GM21619 (cell line): ENCODE data around the gene GNAS.

Experiments
- ATAC-seq: cut with Tn5 transposase; IDR thresholded peaks from one replicate; pipeline ENCODE4 v1.9.1; 2021; ENCODE audit not compliant: unreplicated experiment

GNAS gene

DNA sequence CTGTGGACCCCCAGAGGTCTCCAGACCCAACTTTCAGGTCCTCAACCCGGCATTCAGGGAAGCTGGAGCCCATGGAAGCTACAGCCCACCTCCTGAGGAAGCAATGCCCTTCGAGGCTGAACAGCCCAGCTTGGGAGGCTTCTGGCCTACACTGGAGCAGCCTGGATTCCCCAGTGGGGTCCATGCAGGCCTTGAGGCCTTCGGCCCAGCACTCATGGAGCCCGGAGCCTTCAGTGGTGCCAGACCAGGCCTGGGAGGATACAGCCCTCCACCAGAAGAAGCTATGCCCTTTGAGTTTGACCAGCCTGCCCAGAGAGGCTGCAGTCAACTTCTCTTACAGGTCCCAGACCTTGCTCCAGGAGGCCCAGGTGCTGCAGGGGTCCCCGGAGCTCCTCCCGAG, 950 bp downstream of the GNAS start:
- no peak for ATAC-seq

- no peak for ATAC-seq
These were observed 1.6 kb downstream of the GNAS start for GRCh38 chr20:58853976-58854637.

GRCh38 chr20:58854638-58855471, 2.3 kb downstream of the GNAS start:
- ATAC-seq: no peak

DNA sequence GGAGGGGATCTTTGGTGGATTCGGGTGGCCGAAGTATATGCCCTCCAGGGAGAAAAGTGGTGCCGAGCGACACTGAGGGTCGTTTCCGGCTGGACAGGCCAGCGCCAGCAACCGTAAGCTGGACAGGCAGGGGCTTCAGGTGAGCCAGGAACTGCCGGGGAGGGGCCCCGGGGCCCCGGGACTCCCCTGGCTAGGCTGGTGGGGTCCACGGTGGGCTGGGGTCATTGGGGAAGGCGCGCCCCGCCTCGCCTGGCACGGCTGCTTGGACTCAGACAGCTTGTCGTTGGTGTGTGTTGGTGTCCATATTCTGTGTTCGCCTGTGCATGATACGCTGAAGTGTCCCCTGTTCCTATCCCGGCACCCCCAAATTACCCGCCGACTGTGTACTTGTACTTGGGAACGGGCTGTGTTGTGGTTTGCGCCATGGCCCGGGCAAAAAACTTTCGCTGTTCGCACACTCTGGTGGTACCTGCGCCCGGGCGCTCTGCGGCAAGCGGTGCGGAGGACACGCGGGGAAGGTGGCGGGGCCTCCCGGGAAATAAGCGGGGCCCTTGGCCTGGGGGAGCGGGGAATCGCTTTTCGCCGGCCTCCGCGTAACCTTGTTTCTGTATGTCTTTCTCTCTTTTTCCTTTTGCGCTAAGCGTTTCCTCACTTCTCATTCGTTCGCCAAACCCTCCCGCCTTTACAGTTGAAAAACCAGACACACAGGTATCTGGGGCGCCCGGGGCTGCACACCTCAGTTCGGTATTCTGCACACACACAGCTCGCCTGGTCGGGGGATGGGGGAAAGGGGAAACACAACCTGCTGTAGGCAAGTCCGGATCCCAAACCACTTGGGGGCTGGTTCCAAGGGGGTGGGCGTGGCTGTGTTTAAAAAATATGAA, 3.2 kb downstream of the GNAS start:
- no peak for ATAC-seq

GRCh38 chr20:58863044-58863790, 10.7 kb downstream of the GNAS start:
- no peak for ATAC-seq

GRCh38 chr20:58864346-58864745, 11.8 kb downstream of the GNAS start:
- ATAC-seq: no peak

GRCh38 chr20:58865843-58866242, 13.3 kb downstream of the GNAS start:
- ATAC-seq: no peak

DNA sequence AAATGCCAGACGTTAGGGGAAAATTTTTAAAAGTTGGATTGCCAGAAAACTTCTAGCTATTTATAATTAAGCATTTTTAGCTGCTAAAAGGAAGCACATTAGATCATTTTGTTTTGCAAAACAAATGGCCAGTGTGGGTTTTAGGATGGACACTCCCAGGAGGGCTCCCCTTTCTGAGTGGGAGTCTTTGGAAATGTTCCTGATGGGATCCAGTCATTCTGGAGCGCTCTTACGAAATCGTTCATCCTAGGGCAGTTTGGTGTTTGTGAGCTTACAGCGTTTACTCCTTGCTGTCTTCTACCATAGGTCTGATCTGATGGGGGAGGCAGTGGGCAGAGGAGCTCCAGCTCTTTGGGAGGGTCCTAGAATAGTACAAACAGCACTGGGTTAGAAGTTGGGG, 14.7 kb downstream of the GNAS start:
- ATAC-seq: no peak

DNA sequence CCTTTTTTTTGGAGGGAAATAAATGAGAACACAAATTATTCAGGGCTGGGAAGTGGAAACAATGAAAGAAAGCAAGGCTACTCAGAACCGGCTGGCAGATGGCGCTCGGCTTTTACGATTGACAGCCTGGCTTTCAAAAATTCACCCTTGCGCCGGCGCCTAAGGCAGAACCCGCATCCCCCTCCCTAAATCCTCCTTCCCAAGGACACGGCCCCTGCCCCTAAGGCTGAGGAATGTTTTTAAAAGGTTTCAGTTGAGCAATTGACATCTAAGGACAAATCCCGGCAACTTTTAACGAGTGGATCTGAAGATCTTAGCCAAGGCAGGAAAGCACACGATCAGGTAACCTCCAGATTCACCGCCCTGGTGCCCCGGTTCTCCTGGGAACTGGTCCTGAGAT, 16.3 kb downstream of the GNAS start:
- no peak for ATAC-seq

GRCh38 chr20:58869662-58870227, 17.2 kb downstream of the GNAS start:
- ATAC-seq: no peak

DNA sequence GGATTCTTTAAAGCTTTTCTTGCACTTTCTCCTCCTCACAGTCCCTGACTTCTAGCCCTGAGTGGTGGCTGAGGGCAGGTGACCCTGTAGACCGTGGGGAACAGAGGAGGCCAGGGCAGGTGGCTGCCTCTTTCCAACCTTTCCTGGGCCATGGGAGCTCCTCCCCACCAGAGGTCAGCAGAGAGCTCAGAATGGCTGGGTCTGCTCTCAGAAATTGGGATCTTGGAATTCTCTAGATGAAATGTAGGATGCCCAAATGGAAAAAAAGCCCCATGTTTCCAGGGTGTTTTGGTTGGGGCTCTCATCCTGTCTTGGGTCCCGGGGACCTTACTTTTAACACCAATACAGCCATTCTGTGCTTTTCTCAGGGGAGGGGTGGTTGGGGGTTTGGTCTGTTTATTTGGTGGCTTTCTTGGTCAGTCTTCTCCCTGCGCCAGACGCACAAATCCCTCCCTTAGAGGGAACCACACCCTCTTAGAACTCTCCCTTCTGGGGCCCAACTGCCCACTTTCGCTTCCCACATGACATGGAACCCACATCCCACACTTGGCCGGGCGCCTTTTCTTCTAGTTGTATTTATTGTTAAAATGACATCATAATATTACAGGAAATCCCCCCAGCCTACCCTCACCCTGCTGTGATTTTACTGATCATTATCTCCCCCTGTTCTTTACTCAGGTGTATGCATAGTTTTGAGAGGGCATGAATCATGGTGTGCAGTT, 17.9 kb downstream of the GNAS start:
- ATAC-seq: no peak

- ATAC-seq: no peak
These were observed 19.1 kb downstream of the GNAS start for GRCh38 chr20:58871533-58872102.

DNA sequence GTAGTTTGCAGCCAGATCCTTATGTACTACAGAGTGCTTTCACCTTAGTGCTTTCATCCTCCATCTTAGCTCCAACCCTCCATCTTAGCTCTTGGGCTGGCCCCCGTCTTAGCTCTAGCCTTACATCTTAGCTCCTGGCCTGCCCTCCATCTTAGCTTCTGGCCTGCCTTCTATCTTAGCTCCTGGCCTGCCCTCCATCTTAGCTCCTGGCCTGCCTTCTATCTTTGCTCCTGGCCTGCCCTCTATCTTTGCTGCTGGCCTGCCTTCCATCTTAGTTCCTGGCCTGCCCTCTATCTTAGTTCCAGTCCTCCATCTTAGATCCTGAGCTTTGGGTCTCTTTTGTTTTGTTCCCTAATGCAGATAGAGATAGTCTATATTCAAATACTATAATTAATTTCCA, 22.0 kb downstream of the GNAS start:
- no peak for ATAC-seq

DNA sequence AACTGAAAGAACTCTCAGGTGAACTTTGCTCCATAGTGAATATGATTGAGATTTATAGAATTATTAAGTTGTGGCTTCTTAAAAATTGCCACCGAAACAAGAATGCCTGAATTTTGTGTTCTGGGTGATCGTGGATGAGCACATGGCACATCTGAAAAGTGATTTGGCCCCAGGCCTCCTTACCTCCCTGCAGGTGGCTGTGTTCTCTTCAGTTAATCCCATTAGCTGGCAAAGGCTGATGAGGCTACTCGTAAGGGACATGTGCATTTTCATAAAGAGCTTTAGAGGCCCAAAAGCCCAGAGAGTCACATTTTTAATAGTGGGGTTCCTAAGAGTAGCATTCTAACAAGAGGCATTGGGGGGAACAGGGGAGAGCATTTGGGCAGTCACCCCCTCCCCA, 22.6 kb downstream of the GNAS start:
- no peak for ATAC-seq

DNA sequence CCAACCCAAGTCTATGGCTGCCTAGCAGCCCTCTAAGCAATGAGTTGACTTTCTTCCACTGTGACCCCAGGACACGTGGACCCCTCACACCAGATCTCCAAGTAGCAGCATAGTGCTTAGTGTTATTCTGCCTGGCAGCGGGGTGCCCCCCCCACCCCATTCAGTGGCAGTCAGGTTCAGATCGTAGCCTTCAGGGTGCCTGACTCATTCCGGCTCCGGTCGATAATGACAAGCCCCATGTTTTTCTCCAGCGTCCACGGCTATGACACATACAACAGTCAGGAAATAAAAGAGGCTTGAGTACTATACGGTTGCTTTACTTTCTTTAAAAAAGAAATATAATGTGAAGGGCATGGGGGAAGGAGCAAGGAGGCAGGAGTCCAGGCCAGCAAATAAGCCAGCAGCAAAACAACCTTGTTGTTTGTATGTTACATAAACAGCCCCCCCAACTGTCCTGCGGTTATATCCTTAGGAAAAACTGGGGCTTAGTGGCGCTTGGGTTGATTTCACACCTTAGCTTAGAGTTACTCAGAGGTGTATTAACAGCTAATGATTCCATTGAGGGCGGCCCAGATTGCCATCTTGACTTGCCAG, 23.1 kb downstream of the GNAS start:
- no peak for ATAC-seq

GRCh38 chr20:58876437-58876836, 23.9 kb downstream of the GNAS start:
- no peak for ATAC-seq

- ATAC-seq: no peak
These were observed 24.8 kb downstream of the GNAS start for GRCh38 chr20:58877050-58877975.

GRCh38 chr20:58877976-58878360, 25.5 kb downstream of the GNAS start:
- no peak for ATAC-seq
